ENCODE results near the gene ALG2.
"Not testable (repeated sequence)": the region's sequence is repeated elsewhere in the genome, so short reads cannot be mapped to it uniquely, and the experiment has no call there.

Gene ALG2

GRCh38 chr9:99237849-99238248 is 16.1 kb upstream of the ALG2 start:
- not testable (repeated sequence) for DNase-seq (ENCODE audit: low read depth in 2 of 2)

- DNase-seq (ENCODE audit: low read depth in 2 of 2): no peak
These were observed 15.6 kb upstream of the ALG2 start for GRCh38 chr9:99237356-99237755.

- no peak for DNase-seq (ENCODE audit: low read depth in 2 of 2)
These were observed 14.3 kb upstream of the ALG2 start for GRCh38 chr9:99235926-99236634.

GRCh38 chr9:99235069-99235468 is 13.3 kb upstream of the ALG2 start:
- DNase-seq (ENCODE audit: low read depth in 2 of 2): no peak

- DNase-seq (ENCODE audit: low read depth in 2 of 2): no peak
These were observed 12.9 kb upstream of the ALG2 start for GRCh38 chr9:99234618-99235017.

GRCh38 chr9:99231711-99232110 is 10.0 kb upstream of the ALG2 start:
- no peak for DNase-seq (ENCODE audit: low read depth in 2 of 2)

GRCh38 chr9:99230206-99230605 is 8.5 kb upstream of the ALG2 start:
- DNase-seq (ENCODE audit: low read depth in 2 of 2): no peak

GRCh38 chr9:99226054-99226453 is 4.3 kb upstream of the ALG2 start:
- DNase-seq (ENCODE audit: low read depth in 2 of 2): no peak

- no peak for DNase-seq (ENCODE audit: low read depth in 2 of 2)
These were observed 2.7 kb upstream of the ALG2 start for GRCh38 chr9:99224445-99224844.

- DNase-seq (ENCODE audit: low read depth in 2 of 2): no peak
These were observed 901 bp upstream of the ALG2 start for GRCh38 chr9:99222416-99223270.

GRCh38 chr9:99221266-99221620 is 499 bp downstream of the ALG2 start:
- no peak for DNase-seq (ENCODE audit: low read depth in 2 of 2)

GRCh38 chr9:99220011-99220410 is 1.7 kb downstream of the ALG2 start:
- no peak for DNase-seq (ENCODE audit: low read depth in 2 of 2)

- DNase-seq (ENCODE audit: low read depth in 2 of 2): no peak
These were observed 5.7 kb downstream of the ALG2 start for GRCh38 chr9:99216073-99216472.

- DNase-seq (ENCODE audit: low read depth in 2 of 2): no peak
These were observed 8.5 kb downstream of the ALG2 start for GRCh38 chr9:99213197-99213596.

- no peak for DNase-seq (ENCODE audit: low read depth in 2 of 2)
These were observed 10.0 kb downstream of the ALG2 start for GRCh38 chr9:99211746-99212145.

GRCh38 chr9:99210572-99210971 is 11.2 kb downstream of the ALG2 start:
- no peak for DNase-seq (ENCODE audit: low read depth in 2 of 2)

GRCh38 chr9:99201603-99202002 is 20.1 kb downstream of the ALG2 start:
- no peak for DNase-seq (ENCODE audit: low read depth in 2 of 2)

- DNase-seq (ENCODE audit: low read depth in 2 of 2): no peak
These were observed 21.7 kb downstream of the ALG2 start for GRCh38 chr9:99199938-99200539.

- DNase-seq (ENCODE audit: low read depth in 2 of 2): no peak
These were observed 23.8 kb downstream of the ALG2 start for GRCh38 chr9:99197987-99198386.

GRCh38 chr9:99197124-99197630 is 24.6 kb downstream of the ALG2 start:
- no peak for DNase-seq (ENCODE audit: low read depth in 2 of 2)

GRCh38 chr9:99196484-99196883 is 25.3 kb downstream of the ALG2 start:
- DNase-seq (ENCODE audit: low read depth in 2 of 2): not testable (repeated sequence)

- DNase-seq (ENCODE audit: low read depth in 2 of 2): no peak
These were observed 28.3 kb downstream of the ALG2 start for GRCh38 chr9:99193466-99193821.
